HEK293 (cell line): ENCODE measurements around the gene ADGRG7.

Experiments
- HOXD13 ChIP-seq: sonication (generic); formaldehyde crosslinking; IDR thresholded peaks from 2 replicates; pipeline ENCODE4 v1.8.0; 2022; ENCODE audit warnings: missing genetic modification reagents, borderline replicate concordance
- SCRT2 ChIP-seq: fragments of 450-650 bp; formaldehyde crosslinking; IDR thresholded peaks from 2 replicates; pipeline ENCODE4 v1.5.1; 2016; ENCODE audit warnings: missing biosample characterization, missing genetic modification characterization
- SP2 ChIP-seq: fragments of 450-650 bp; formaldehyde crosslinking; IDR thresholded peaks from 2 replicates; pipeline ENCODE4 v1.5.1; 2016; ENCODE audit warnings: missing biosample characterization, missing genetic modification characterization
- YY1 ChIP-seq: fragments of 450-650 bp; formaldehyde crosslinking; IDR thresholded peaks from 2 replicates; pipeline ENCODE4 v1.5.1; 2018; ENCODE audit warnings: missing biosample characterization, missing genetic modification characterization
- ZBTB8A ChIP-seq: fragments of 450-650 bp; formaldehyde crosslinking; IDR thresholded peaks from 2 replicates; pipeline ENCODE4 v1.5.1; 2016; ENCODE audit warnings: missing biosample characterization, missing genetic modification characterization
- ZEB2 ChIP-seq: fragments of 450-650 bp; formaldehyde crosslinking; IDR thresholded peaks from 2 replicates; pipeline ENCODE4 v1.5.1; 2016; ENCODE audit warnings: missing biosample characterization, missing genetic modification characterization
- ZNF561 ChIP-seq: fragments of 450-650 bp; IDR thresholded peaks from 2 replicates; pipeline ENCODE4 v1.5.1; 2018; ENCODE audit warnings: missing biosample characterization, missing genetic modification characterization, borderline replicate concordance
- ZNF670 ChIP-seq: fragments of 450-650 bp; formaldehyde crosslinking; IDR thresholded peaks from 2 replicates; pipeline ENCODE4 v1.5.1; 2016; ENCODE audit warnings: missing biosample characterization, missing genetic modification characterization, low read depth
- ZNF792 ChIP-seq: fragments of 450-650 bp; formaldehyde crosslinking; IDR thresholded peaks from 2 replicates; pipeline ENCODE4 v1.5.1; 2016; ENCODE audit warnings: missing biosample characterization, missing genetic modification characterization
- ZNF843 ChIP-seq: fragments of 450-650 bp; formaldehyde crosslinking; IDR thresholded peaks from 2 replicates; pipeline ENCODE4 v1.5.1; 2016; ENCODE audit warnings: missing biosample characterization, missing genetic modification characterization
- TF ChIP-seq, protein P1 (sequence below): fragments of 450-650 bp; formaldehyde crosslinking; IDR thresholded peaks from 2 replicates; pipeline ENCODE4 v1.5.1; 2016; ENCODE audit warnings: missing biosample characterization, missing genetic modification characterization
- TF ChIP-seq, protein P2 (sequence below): fragments of 450-650 bp; formaldehyde crosslinking; IDR thresholded peaks from 2 replicates; pipeline ENCODE4 v1.5.1; 2016; ENCODE audit warnings: missing biosample characterization, missing genetic modification characterization
- TF ChIP-seq, protein P3 (sequence below): fragments of 450-650 bp; formaldehyde crosslinking; IDR thresholded peaks from 2 replicates; pipeline ENCODE4 v1.5.1; 2016; ENCODE audit warnings: missing biosample characterization, missing genetic modification characterization
- TF ChIP-seq, protein P4 (sequence below): fragments of 450-650 bp; formaldehyde crosslinking; optimal IDR thresholded peaks from 2 replicates; pipeline ENCODE3; 2016; ENCODE audit warnings: missing biosample characterization, mild to moderate bottlenecking, missing genetic modification characterization

DNA sequence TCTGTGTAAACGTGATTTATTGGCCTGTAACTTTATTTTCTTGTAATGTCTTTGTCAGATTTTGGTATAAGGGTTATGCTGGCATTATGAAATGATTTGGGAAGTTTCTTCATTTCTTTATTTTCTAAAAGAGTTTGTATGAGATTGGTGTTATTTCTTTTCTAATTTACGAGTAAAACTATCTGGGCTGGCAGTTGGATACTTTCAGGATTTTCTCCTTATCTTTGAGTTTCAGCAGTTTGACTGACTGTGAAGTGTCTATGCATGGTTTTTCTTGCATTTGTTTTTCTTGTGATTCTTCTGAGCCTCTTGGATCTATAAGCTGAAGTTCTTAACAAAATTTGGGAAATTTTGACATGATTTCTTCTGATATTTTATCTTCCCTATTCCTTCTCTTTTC lies 18.1 kb downstream of the ADGRG7 start:
- no peak for TF ChIP-seq ZNF561 (tag by site-specific recombination)
- no peak for TF ChIP-seq YY1 (tag by site-specific recombination)
- TF ChIP-seq, protein P1, sequence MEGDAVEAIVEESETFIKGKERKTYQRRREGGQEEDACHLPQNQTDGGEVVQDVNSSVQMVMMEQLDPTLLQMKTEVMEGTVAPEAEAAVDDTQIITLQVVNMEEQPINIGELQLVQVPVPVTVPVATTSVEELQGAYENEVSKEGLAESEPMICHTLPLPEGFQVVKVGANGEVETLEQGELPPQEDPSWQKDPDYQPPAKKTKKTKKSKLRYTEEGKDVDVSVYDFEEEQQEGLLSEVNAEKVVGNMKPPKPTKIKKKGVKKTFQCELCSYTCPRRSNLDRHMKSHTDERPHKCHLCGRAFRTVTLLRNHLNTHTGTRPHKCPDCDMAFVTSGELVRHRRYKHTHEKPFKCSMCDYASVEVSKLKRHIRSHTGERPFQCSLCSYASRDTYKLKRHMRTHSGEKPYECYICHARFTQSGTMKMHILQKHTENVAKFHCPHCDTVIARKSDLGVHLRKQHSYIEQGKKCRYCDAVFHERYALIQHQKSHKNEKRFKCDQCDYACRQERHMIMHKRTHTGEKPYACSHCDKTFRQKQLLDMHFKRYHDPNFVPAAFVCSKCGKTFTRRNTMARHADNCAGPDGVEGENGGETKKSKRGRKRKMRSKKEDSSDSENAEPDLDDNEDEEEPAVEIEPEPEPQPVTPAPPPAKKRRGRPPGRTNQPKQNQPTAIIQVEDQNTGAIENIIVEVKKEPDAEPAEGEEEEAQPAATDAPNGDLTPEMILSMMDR (tag by site-specific recombination), result no peak
- TF ChIP-seq SP2 (tag by site-specific recombination), result no peak
- TF ChIP-seq ZNF843 (tag by site-specific recombination), result no peak
- TF ChIP-seq, protein P2, sequence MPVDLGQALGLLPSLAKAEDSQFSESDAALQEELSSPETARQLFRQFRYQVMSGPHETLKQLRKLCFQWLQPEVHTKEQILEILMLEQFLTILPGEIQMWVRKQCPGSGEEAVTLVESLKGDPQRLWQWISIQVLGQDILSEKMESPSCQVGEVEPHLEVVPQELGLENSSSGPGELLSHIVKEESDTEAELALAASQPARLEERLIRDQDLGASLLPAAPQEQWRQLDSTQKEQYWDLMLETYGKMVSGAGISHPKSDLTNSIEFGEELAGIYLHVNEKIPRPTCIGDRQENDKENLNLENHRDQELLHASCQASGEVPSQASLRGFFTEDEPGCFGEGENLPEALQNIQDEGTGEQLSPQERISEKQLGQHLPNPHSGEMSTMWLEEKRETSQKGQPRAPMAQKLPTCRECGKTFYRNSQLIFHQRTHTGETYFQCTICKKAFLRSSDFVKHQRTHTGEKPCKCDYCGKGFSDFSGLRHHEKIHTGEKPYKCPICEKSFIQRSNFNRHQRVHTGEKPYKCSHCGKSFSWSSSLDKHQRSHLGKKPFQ (tag by site-specific recombination), result no peak
- TF ChIP-seq ZBTB8A (tag by site-specific recombination), result no peak
- TF ChIP-seq, protein P3, sequence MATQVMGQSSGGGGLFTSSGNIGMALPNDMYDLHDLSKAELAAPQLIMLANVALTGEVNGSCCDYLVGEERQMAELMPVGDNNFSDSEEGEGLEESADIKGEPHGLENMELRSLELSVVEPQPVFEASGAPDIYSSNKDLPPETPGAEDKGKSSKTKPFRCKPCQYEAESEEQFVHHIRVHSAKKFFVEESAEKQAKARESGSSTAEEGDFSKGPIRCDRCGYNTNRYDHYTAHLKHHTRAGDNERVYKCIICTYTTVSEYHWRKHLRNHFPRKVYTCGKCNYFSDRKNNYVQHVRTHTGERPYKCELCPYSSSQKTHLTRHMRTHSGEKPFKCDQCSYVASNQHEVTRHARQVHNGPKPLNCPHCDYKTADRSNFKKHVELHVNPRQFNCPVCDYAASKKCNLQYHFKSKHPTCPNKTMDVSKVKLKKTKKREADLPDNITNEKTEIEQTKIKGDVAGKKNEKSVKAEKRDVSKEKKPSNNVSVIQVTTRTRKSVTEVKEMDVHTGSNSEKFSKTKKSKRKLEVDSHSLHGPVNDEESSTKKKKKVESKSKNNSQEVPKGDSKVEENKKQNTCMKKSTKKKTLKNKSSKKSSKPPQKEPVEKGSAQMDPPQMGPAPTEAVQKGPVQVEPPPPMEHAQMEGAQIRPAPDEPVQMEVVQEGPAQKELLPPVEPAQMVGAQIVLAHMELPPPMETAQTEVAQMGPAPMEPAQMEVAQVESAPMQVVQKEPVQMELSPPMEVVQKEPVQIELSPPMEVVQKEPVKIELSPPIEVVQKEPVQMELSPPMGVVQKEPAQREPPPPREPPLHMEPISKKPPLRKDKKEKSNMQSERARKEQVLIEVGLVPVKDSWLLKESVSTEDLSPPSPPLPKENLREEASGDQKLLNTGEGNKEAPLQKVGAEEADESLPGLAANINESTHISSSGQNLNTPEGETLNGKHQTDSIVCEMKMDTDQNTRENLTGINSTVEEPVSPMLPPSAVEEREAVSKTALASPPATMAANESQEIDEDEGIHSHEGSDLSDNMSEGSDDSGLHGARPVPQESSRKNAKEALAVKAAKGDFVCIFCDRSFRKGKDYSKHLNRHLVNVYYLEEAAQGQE (tag by site-specific recombination), result no peak
- TF ChIP-seq ZEB2 (tag by site-specific recombination), result no peak
- TF ChIP-seq HOXD13, result no peak
- TF ChIP-seq SCRT2, result no peak
- TF ChIP-seq ZNF792 (tag by site-specific recombination), result no peak
- no peak for TF ChIP-seq ZNF670 (tag by site-specific recombination)
- TF ChIP-seq, protein P4, sequence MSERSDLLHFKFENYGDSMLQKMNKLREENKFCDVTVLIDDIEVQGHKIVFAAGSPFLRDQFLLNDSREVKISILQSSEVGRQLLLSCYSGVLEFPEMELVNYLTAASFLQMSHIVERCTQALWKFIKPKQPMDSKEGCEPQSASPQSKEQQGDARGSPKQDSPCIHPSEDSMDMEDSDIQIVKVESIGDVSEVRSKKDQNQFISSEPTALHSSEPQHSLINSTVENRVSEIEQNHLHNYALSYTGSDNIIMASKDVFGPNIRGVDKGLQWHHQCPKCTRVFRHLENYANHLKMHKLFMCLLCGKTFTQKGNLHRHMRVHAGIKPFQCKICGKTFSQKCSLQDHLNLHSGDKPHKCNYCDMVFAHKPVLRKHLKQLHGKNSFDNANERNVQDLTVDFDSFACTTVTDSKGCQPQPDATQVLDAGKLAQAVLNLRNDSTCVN (tag by site-specific recombination), result no peak
